Testis (tissue), 3 donors: ENCODE results near the gene MAP3K20. TPM values are rescaled to one million over a fixed set of nuclear protein-coding genes. Genes with fewer than 3 reads are reported as not detected.
"Not testable (repeated sequence)": the region's sequence is repeated elsewhere in the genome, so short reads cannot be mapped to it uniquely, and the experiment has no call there.

Experiments
- DNase-seq: peaks from one replicate; pipeline ENCODE4 v3.0.0-alpha.2; 2019
- H3K27ac ChIP-seq, 2 donors: fragments of 200-600 bp; sonication (generic); one replicate each; pipeline ENCODE4 v1.5.1; 2019
- H3K27me3 ChIP-seq: fragments of 200-600 bp; sonication (generic); one replicate; pipeline ENCODE4 v1.5.1; 2019
- H3K36me3 ChIP-seq: fragments of 200-600 bp; sonication (generic); one replicate; pipeline ENCODE4 v1.5.1; 2017; ENCODE audit warnings: low read depth; ENCODE audit errors: missing control alignments
- H3K4me1 ChIP-seq: fragments of 200-600 bp; sonication (generic); one replicate; pipeline ENCODE4 v1.5.1; 2019
- H3K4me3 ChIP-seq, 2 donors: fragments of 200-600 bp; sonication (generic); one replicate each; pipeline ENCODE4 v1.5.1; 2017 to 2019
- H3K9me3 ChIP-seq: fragments of 200-600 bp; sonication (generic); one replicate; pipeline ENCODE4 v1.5.1; 2017
- POLR2A ChIP-seq: fragments of 450-650 bp; IDR thresholded peaks from one replicate; pipeline ENCODE4 v1.6.1; 2017; ENCODE audit warnings: antibody characterized with exemption, mild to moderate bottlenecking, moderate library complexity
- WGBS, 2 donors: methylation state at CpG; one replicate each; pipeline ENCODE4 v1.1.5; 2018; 5-methylcytosine and 5-hydroxymethylcytosine counted together
- intact Hi-C: fragments of 100-400 bp; cut with DNase I; formaldehyde crosslinking; loops from one replicate; pipeline ENCODE4 v1.15.1; 2023; ENCODE audit warnings: low total_unique reads
- polyA plus RNA-seq: library from polyadenylated mRNA; stranded (reverse); fragments of 350-450 nt; fragmentation: Illumina TruSeq; extraction: RNeasy Lipid Tissue Mini Kit (QIAGEN cat#74804); gene quantifications from one replicate; pipeline ENCODE4 v1.2.3, GENCODE V29; 2014; ENCODE audit warnings: low read depth, low replicate concordance; ENCODE audit not compliant: insufficient read depth
- total RNA-seq, 2 donors: library from RNA; depleted of rRNA; stranded (reverse); fragments of >200 nt; gene quantifications; one replicate each; pipeline ENCODE4 v1.2.3, GENCODE V29; 2016
- TF ChIP-seq, protein P1 (sequence below), 3 experiments: fragments of 450-650 bp in 2 of 3; fragments of 200-600 bp in 1 of 3; sonication (generic) in 1 of 3; IDR thresholded peaks; one replicate each; pipeline ENCODE4 v1.5.1; 2016 to 2019; ENCODE audit warnings: antibody characterized with exemption in 3 of 3, mild to moderate bottlenecking in 2 of 3, moderate library complexity in 1 of 3

Gene MAP3K20
- total and polyA plus RNA-seq, 3 donors from 2014 or later = 20.7 to 30.8 (median 25.3) TPM

- DNase-seq = no peak
- Histone ChIP-seq H3K4me3 (no peak overlapping the region), H3K9me3 (no peaks in the 10 kb centered on the region), H3K4me1 (peaks cover 12% of the 10 kb centered on the region), H3K27ac (no peak overlapping the region), H3K36me3 (no peaks in the 10 kb centered on the region), H3K27me3 (no peaks in the 10 kb centered on the region)
- TF ChIP-seq, protein P1, sequence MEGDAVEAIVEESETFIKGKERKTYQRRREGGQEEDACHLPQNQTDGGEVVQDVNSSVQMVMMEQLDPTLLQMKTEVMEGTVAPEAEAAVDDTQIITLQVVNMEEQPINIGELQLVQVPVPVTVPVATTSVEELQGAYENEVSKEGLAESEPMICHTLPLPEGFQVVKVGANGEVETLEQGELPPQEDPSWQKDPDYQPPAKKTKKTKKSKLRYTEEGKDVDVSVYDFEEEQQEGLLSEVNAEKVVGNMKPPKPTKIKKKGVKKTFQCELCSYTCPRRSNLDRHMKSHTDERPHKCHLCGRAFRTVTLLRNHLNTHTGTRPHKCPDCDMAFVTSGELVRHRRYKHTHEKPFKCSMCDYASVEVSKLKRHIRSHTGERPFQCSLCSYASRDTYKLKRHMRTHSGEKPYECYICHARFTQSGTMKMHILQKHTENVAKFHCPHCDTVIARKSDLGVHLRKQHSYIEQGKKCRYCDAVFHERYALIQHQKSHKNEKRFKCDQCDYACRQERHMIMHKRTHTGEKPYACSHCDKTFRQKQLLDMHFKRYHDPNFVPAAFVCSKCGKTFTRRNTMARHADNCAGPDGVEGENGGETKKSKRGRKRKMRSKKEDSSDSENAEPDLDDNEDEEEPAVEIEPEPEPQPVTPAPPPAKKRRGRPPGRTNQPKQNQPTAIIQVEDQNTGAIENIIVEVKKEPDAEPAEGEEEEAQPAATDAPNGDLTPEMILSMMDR (IDR thresholded peaks at IDR 0.05) = no peak
- TF ChIP-seq POLR2A = no peak
- 68 to 69% methylated on average over 5 of the region's 5 CpGs for WGBS, 2 donors
- intact Hi-C loops = no loop called here
Measured at GRCh38 chr2:173119069-173119807, 43.6 kb downstream of the MAP3K20 start.

GRCh38 chr2:173119944-173120343 is 44.3 kb downstream of the MAP3K20 start:
- H3K4me3 ChIP-seq = no peak overlapping the region
- H3K27ac ChIP-seq = no peak overlapping the region
- intact Hi-C loops = no loop called here
- H3K36me3 ChIP-seq = no peaks in the 10 kb centered on the region
- no peaks in the 10 kb centered on the region for H3K9me3 ChIP-seq
- WGBS, 2 donors = 57 to 71% methylated on average over 2 of the region's 2 CpGs
- H3K4me1 ChIP-seq = peaks cover 12% of the 10 kb centered on the region
- no peak for DNase-seq
- no peaks in the 10 kb centered on the region for H3K27me3 ChIP-seq
- no peak for TF ChIP-seq POLR2A
- TF ChIP-seq, protein P1 (IDR thresholded peaks at IDR 0.05) = no peak

- H3K4me1 ChIP-seq = peaks cover 12% of the 10 kb centered on the region
- no peaks in the 10 kb centered on the region for H3K9me3 ChIP-seq
- no peaks in the 10 kb centered on the region for H3K36me3 ChIP-seq
- intact Hi-C loops = no loop called here
- 100% methylated on average over 1 of the region's 1 CpG for WGBS, 2 donors
- TF ChIP-seq, protein P1 (IDR thresholded peaks at IDR 0.05) = no peak
- no peak for TF ChIP-seq POLR2A
- H3K27ac ChIP-seq = no peak overlapping the region
- H3K4me3 ChIP-seq = no peak overlapping the region
- H3K27me3 ChIP-seq = no peaks in the 10 kb centered on the region
- DNase-seq = no peak
Measured at GRCh38 chr2:173122936-173123335, 47.3 kb downstream of the MAP3K20 start.

- WGBS, 2 donors = 92 to 97% methylated on average over 3 of the region's 3 CpGs
- TF ChIP-seq, protein P1 (IDR thresholded peaks at IDR 0.05) = no peak
- no peak for TF ChIP-seq POLR2A
- Histone ChIP-seq H3K4me3 (no peak overlapping the region), H3K4me1 (peaks cover 8% of the 10 kb centered on the region), H3K27me3 (no peaks in the 10 kb centered on the region), H3K27ac (no peak overlapping the region), H3K9me3 (no peaks in the 10 kb centered on the region), H3K36me3 (no peaks in the 10 kb centered on the region)
- no peak for DNase-seq
- intact Hi-C loops = no loop called here
Measured at GRCh38 chr2:173124441-173124840, 48.8 kb downstream of the MAP3K20 start.

- H3K4me1 ChIP-seq = no peaks in the 10 kb centered on the region
- no peaks in the 10 kb centered on the region for H3K27me3 ChIP-seq
- no peak for DNase-seq
- H3K36me3 ChIP-seq = no peaks in the 10 kb centered on the region
- no peak for TF ChIP-seq POLR2A
- TF ChIP-seq, protein P1 (IDR thresholded peaks at IDR 0.05) = no peak
- WGBS, 2 donors = 76 to 80% methylated on average over 1 of the region's 1 CpG
- H3K27ac ChIP-seq = no peak overlapping the region
- no peaks in the 10 kb centered on the region for H3K9me3 ChIP-seq
- intact Hi-C loops = no loop called here
- no peak overlapping the region for H3K4me3 ChIP-seq
Measured at GRCh38 chr2:173126819-173127218, 51.2 kb downstream of the MAP3K20 start.

DNA sequence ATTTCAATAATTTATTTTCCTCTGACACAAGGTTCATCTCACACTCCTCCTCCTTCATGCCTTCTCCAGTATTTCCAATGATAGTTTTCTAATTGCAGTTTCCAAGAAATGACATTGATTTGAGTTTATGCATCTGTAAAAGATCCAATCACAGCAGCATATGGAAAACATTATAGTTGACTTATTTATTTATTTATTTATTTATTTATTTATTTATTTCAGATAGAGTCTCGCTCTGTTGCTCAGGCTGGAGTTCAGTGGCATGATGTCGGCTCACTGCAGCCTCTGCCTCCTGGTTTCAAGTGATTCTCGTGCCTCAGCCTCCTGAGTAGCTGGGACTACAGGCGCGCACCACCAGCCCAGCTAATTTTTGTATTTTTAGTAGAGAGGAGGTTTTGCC is 52.5 kb downstream of the MAP3K20 start:
- H3K36me3 ChIP-seq, H3K9me3 ChIP-seq, intact Hi-C loops, H3K27me3 ChIP-seq, H3K27ac ChIP-seq, H3K4me3 ChIP-seq, DNase-seq, H3K4me1 ChIP-seq: not testable (repeated sequence)
- whole genome bisulfite sequencing, 2 donors = 89 to 100% methylated on average over 5 of the region's 5 CpGs
